A549 (cell line): ENCODE measurements around the gene CELF2.

ENCODE experiments used
- CBX8 ChIP-seq: fragments of 200-600 bp; sonication (generic); IDR thresholded peaks from 2 replicates; pipeline ENCODE4 v1.6.1; 2016
- EHMT2 ChIP-seq: fragments of 200-600 bp; sonication (generic); IDR thresholded peaks from 2 replicates; pipeline ENCODE4 v1.6.1; 2016; ENCODE audit warnings: antibody characterized with exemption, low read depth, mild to moderate bottlenecking, moderate library complexity
- MYC ChIP-seq: IDR thresholded peaks from 2 replicates; pipeline ENCODE4 v1.6.1; 2012; ENCODE audit warnings: mild to moderate bottlenecking, inconsistent platforms, low read length, improper control_type of control experiment, borderline replicate concordance
- POLR2A ChIP-seq: IDR thresholded peaks from 2 replicates; pipeline ENCODE4 v1.6.1; 2012; ENCODE audit warnings: mild to moderate bottlenecking, low read length

- TF ChIP-seq EHMT2 (no peak), MYC (no peak), CBX8 (no peak), POLR2A (no peak)
Observed at GRCh38 chr10:11006428-11006825, 11.2 kb upstream of the CELF2 start.
